GM18498 (cell line): ENCODE measurements around the gene SLC35D3.
"Not testable (repeated sequence)": the region's sequence is repeated elsewhere in the genome, so short reads cannot be mapped to it uniquely, and the experiment has no call there.

ENCODE experiments used
- ATAC-seq: cut with Tn5 transposase; IDR thresholded peaks from one replicate; pipeline ENCODE4 v1.9.1; 2021; ENCODE audit warnings: mild to moderate bottlenecking, moderate library complexity; ENCODE audit not compliant: unreplicated experiment

The SLC35D3 gene

DNA sequence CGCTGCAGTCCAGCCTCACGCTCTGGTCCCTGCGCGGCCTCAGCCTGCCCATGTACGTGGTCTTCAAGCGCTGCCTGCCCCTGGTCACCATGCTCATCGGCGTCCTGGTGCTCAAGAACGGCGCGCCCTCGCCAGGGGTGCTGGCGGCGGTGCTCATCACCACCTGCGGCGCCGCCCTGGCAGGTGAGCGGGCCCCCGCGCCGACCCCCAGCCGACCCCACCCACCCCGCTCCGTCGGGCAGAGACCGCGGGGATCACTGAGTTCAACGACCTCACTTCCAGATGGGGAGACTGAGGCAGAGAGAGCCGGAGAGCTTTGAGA, 545 bp downstream of the SLC35D3 start:
- ATAC-seq = peak; percentile 11

DNA sequence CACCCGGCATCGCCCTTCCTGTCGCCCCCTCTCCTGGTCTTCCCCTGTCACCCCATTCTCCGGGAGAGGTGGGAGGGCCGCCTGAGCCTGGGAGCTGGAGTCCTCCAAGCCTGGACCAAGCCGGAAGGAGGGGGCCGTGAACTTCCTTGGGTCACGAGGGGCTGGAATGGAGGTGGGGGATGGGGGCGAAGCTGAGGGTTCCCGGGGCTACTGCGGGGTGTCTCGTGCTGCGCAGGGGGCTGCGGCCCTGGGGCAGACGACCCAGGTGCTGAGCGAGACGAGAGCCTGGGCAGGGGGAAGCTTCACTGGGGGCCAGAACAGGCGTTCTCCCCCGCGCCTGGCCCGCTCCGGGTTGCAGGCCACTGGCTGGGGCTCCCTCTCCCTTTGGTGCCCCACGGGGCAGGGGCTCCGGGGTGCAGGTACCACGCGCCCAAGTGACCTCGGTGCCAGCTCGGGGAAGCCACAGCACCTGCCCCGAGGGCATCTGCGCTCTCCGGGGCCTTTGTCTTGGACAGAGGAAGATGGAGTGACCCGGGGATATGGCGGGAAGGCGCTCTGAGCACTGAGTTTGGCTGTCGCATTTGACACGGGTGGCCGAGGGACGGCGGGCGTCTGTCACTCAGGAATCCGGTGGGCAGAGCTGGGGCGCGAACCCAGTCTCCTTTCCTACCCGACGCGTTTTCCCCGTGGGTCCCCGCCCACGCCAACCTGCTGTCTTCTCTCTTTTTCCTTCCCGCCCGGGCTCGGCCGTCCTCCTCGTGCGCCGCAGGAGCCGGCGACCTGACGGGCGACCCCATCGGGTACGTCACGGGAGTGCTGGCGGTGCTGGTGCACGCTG, 1.2 kb downstream of the SLC35D3 start:
- no peak for ATAC-seq

DNA sequence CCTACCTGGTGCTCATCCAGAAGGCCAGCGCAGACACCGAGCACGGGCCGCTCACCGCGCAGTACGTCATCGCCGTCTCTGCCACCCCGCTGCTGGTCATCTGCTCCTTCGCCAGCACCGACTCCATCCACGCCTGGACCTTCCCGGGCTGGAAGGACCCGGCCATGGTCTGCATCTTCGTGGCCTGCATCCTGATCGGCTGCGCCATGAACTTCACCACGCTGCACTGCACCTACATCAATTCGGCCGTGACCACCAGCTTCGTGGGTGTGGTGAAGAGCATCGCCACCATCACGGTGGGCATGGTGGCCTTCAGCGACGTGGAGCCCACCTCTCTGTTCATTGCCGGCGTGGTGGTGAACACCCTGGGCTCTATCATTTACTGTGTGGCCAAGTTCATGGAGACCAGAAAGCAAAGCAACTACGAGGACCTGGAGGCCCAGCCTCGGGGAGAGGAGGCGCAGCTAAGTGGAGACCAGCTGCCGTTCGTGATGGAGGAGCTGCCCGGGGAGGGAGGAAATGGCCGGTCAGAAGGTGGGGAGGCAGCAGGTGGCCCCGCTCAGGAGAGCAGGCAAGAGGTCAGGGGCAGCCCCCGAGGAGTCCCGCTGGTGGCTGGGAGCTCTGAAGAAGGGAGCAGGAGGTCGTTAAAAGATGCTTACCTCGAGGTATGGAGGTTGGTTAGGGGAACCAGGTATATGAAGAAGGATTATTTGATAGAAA, 2.0 kb downstream of the SLC35D3 start:
- ATAC-seq = no peak

DNA sequence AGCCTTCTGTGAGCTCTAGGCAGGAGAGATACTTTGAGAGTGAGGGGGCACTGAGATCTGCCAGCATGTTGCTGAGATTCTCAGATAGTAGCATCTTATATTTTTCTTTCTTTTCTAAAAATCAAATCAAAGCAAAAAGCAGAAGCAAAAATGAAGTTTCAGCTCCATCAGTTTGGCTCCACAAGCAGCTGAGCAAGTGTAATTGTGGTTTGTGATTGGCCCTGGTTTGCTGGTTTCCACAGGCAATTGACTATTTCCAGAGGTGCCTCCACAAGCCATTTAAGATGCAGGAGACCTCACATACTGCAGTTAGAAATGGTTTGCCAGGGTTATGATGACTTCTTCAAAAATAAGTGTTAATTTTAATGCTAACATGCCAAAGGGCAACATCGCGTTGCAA, 4.3 kb downstream of the SLC35D3 start:
- no peak for ATAC-seq

DNA sequence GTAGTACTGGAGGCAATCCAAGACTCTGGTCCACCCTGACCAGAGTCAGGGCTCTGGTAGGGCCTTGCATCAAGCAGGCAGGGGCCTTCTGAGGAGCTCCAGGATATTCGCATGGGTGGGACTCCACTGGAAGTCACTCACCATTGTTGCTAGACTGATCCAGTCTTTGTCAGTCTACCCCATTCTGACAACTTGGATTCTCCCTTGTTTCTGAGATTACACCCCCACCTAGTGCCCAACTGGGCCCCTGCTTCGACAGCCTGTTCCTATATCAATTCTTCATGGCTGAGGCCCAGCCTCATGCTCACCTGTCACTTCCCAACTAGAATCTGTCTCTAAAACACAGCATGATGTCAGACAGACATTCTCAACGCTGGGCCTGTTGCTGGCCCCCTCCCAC, 5.2 kb downstream of the SLC35D3 start:
- ATAC-seq = peak; percentile 53

DNA sequence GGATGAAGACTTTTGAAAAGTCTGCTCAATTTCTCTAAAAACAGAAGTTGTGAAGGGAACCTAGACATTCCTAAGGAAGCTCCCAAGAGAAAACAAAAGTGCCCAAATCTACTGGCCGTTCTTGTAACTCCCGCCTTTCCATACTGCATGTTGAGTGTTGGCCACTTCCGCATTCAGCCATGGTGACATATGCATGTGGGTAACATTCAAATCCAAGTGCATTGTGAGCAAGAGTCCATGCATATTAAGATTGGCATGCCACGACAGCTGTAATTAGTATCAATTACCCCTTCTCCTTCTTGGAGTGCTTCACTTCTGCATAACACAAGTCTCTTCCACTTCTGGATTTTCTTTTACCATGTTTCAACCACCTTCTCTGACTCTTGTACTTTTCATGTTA, 8.4 kb downstream of the SLC35D3 start:
- ATAC-seq = no peak

DNA sequence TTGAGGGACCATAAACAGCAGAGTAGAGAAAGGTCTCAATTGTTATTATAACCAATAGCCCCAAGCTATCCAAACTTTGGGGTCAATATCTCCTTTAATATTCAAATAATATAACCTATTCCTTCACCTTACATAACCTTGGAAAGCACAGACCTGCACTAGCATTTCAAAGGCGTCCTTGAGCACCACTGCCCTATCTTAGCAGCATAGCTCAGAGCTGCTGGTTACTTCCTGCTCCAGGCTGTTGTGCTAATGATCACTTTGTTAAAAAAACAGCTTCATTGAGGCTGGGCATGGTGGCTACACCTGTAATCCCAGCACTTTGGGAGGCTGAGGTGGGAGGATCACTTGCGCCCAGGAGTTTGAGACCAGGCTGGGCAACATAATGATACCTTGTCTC, 10.5 kb downstream of the SLC35D3 start:
- ATAC-seq = no peak

DNA sequence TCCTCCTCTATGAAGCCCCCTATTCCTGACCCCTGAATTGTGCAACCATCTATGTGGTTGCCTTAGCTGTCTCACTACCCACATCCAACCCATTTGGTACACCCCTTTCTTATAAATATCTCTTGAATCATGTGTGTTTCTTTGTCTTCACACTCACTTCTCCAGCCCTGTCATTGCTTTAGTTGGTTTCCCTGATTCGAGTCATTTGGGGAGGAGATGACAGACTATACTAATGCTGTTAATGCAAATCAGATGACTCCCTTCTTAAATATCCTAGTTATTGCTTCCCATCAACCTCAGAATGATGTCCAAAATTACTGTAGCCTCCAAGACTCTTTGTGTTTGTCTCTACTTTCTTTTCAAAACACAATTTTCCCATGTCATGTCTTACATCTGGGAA, 23.0 kb downstream of the SLC35D3 start:
- ATAC-seq = no peak

DNA sequence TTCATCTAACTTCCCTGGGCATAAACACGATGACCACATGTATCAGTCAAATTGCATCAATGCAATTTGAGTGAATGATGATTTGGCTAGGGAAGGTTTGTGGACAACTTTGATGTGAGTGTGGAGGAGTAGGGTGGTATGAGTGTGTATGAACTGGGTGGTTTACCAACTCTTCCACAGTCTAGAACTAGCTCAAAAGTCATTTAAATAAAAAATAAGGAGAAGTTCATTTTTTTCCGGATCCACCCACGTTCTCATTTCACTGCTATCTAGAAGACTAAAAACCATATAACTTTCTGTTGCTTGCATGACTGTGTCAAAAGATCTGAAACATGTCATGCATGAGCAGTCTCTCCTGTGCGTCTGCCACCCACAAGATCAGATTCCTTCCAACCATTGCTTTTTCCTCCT, 23.6 kb downstream of the SLC35D3 start:
- no peak for ATAC-seq

DNA sequence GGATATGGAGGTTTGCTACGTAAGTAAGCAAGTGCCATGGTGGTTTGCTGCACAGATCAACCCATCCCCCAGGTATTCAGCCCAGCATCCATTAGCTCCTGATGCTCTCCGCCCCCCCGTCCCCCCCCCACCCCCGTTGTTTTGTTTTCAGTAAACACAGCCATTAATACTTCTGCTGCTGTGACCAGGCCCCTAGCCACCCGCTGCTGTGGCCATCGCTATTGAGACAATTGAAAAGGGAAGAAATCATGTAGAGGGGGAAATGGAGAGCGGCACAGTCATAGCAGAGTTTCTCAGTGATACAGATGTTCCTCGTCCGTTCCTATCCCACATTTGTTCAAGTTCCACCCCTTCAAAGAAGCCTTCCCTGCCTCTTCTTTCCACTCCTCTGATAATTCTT, 24.9 kb downstream of the SLC35D3 start:
- ATAC-seq = no peak

DNA sequence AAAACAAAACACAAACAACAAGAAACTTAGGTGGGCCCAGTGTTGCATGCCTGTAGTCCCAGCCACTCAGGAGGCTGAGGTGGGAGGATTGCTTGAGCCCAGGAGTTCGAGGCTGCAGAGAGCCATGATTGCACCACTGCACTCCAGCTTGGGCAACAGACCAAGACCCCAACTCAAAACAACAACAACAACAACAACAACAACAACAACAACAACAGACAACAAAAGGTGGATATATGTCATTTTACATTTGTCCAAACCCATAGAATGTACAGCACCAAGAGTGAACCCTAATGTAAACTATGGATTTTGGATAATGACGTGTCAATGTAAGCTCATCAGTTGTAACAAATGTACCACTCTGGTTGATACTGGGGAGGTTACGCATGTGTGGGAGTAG, 27.9 kb downstream of the SLC35D3 start:
- ATAC-seq = not testable (repeated sequence)

DNA sequence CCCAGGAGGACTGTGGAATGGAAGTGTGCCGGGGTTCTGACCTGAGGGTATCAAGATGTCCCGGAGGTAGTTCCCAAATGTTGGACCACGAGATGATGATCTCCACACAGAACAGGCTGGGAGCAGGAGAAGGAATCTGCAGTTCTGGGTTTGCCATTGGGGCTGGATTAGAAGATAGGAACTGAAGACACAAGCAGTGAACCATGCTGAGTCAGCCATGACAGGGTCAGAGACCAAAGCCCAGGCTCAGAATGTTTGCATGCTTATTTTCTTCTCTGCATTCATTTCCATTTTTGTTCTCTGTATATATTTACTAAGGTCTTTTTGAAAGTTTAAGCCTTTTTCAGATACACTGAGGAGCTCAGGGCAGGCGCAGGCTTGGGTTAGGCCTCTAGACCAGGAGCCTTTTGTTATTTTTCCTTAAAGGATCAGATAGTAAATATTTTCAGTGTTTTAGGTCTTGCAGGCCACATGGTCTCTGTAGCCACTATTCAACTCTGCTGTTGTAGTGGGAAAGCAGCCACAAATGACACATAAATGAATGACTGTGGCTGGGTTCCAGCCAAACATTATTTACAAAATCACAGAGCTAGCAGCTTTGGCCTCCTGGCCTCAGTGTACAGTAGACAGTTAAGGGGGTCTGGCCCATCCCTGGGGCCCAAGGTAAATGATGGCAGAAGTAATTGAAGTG, 28.5 kb downstream of the SLC35D3 start:
- no peak for ATAC-seq

DNA sequence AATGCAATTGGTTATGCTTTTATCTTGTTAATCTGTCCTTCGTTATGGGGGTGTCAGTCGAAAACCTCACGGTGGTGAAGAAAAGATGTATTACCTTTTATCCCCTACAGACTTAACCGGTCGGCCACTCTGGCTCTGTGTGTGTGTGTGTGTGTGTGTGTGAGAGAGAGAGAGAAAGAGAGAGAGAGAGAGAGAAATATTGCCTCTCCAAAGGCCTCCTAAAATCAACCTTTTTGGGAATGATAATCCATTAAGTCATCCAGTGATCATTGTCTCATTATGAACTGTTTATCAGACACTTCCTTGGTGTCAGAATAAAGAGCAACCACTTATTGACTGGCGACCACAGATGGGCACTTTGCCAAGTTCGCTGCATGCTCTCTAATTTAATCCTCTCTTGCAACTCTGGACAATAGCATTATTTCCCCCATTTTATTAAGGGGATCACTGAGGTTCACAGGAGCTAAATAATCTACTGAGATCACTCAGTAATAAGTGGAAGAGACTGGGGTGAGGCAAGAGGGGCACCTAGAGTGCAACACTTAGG, 30.7 kb downstream of the SLC35D3 start:
- no peak for ATAC-seq

DNA sequence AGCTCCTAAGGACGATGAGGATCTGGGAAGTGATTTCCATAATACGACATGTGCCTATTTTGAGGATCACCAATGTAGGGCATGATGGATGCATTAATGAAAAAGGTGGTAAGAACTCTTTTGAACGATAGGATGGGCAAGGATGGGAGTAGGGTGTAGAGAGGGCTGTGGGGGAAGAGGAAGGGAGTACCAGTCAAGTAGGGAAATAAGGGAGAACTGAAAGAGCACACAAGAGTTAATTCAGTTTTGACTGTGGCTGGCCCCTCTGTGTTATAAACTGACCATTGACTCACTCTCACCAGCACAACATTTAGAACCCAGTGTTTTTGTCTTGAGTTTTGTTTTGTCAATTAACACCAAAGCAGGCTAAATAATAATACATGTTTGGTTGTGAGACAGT, 33.0 kb downstream of the SLC35D3 start:
- no peak for ATAC-seq

DNA sequence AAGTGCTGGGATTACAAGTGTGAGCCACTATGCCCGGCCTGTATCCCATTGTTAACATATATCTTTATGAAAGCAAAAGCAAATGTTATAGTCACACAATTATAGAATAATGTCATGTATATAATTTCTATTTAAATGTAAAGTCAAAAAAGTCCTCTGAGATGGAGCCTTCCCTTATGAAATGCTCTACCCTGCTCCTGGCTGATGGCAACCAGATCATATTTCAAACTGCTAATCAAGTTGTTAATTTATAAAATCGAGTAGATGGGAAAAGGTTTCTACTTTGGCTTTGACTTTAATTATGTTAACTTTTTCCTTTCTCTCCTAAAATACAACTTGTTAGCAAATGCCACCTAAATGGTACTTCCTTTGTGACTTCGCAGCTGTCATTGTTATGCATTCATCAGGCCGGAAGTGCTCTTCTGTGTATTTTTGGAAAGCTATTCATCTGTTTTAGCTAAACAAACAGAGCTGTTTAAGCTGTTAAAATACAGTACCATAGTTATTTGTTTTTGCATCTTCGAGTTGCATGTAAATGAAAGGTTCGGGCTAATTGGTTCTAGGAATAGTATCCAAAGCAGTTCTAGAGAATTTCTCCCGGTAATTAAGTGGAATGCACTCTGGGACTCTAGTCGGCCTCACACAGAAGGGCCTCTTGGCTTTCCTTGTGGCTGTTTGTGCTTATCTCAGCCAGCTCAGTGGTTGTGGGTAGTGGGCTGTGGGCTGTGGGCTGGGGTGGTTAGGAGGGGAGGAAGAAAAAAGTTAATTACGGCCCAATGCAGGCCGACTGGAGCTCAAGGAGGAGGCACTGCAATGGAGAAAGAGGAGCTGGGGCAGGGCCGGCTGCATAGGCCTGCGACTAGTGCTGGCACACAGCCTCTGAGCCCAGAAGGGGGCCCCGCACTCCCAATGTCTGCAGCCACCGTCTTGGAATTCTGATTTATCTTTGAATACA, 34.8 kb downstream of the SLC35D3 start:
- no peak for ATAC-seq

DNA sequence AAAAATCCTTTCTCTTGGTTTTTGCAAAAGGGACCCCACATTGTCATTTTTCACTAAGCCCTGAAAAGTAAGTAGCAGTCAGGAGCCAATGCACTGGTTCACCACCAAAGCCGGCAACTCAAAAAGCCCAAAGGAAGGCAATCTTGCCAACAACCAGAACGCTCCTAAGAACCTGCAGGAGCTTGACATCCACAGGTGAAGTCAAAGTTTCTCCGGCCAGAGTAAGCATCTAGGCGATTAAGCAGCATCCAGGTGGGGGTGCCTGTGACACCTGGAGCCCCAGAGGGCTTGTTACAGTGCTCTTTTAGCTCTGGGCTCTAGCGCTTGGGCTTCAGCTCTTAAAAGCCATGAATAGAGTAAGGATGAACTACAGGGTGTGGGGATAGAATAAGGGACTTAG, 36.1 kb downstream of the SLC35D3 start:
- ATAC-seq = no peak

DNA sequence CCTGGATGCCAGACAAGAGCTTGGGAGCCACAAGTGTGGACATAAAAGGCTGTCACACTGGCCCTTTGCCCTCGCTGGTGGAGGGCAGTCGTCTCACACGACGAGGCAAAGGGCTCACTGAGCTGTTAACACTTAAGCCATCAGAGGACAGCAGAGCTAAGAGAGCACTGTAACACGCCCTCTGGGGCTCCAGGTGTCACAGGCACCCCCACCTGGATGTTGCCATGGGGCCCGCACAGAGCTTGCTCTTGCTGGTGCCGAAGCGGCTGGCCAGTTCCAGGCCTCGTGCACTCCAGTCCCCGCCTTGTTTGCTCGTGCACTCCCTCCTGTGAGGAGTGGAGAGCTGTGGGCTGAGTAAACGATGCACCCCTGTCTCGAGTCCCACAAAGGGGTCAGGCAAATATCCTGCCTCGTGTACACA, 37.4 kb downstream of the SLC35D3 start:
- no peak for ATAC-seq

DNA sequence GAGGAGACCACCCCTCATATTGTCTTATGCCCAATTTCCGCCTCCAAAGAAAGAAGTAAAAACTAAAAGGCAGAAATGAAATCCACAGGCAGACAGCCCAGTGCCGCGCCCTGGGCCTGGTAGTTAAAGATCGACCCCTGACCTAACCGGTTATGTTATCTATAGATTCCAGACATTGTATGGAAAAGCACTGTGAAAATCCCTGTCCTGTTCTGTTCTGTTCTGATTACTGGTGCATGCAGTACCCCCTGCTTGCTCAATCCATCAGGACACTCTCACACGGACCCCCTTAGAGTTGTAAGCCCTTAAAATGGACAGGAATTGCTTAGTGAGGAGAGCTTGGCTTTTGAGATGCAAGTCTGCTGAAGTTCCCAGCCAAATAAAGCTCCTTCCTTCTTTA, 37.8 kb downstream of the SLC35D3 start:
- not testable (repeated sequence) for ATAC-seq

DNA sequence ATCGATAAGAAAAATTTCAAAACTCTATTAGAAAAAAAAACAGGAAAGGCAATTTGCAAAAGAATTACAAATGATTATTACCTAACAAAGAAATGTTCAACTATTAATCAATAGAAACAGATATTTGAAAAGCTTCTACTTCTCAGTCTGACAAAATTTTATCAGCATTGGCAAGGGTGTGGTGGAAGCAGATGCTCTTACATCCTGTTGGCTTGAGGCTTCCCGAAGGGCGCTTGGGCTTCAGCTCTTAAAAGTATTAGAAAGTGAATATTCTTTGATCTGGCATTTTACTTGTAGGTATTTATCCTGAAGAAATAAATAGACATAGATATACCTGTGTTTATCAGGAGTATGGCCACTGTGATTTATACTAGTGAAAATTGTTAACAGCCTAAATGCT, 38.7 kb downstream of the SLC35D3 start:
- no peak for ATAC-seq

DNA sequence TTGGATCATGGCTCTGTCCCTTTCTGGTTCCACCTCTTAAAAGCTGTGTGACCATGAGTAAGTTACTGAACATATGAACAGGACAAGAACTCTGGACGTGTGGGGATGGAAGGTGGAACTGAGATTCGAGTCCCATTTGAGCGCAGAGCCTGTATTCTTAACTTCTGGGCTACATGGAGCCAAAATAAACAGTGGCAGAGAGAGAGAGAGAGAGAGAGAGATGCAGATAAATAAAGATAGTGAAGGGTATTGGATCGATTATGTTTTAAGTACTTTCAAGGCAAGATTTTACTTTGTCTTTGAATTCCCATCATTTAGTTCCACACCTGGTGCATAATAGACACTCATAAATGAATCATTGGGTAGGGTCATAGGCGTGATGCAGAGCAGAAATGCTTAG, 39.7 kb downstream of the SLC35D3 start:
- ATAC-seq = no peak

DNA sequence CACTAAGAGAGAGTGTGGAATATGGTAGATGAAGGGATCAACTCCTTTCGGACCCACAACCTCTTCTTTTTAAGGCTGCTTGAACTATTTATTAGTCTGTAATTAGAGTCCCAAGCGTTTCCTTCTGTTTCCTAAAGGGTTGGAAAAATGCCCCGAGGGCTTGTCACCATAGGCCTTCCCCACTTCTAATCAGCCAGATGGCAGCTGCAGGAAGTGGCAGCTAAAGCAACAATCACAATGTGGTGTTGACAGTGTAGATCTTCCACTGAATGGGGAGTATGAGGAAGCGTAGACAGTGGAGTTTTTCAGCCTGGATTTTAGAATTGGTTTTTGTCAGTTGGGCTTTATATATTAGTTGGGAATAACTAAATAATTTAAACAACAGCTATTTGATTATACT, 40.6 kb downstream of the SLC35D3 start:
- no peak for ATAC-seq
